ENCODE data around the gene USP17L20.
"Not testable (repeated sequence)": the region's sequence is repeated elsewhere in the genome, so short reads cannot be mapped to it uniquely, and the experiment has no call there.

The USP17L20 gene

GRCh38 chr4:9257824-9258223 is at the start of gene USP17L20:
USP17L20 (plus strand) TSS chr4:9258124; CDS start chr4:9258124, 0 bp downstream.
- not testable (repeated sequence) for DNase-seq (ENCODE audit: low spot score)

- not testable (repeated sequence) for DNase-seq (ENCODE audit: low spot score)
Observed at GRCh38 chr4:9210357-9210756, 47.6 kb upstream of the USP17L20 start, which contains the start of gene USP17L10. USP17L10 (plus strand) TSS chr4:9210657; CDS start chr4:9210657, 0 bp downstream.

- not testable (repeated sequence) for DNase-seq (ENCODE audit: low spot score)
Observed at GRCh38 chr4:9214701-9215100, 43.2 kb upstream of the USP17L20 start.

- DNase-seq (ENCODE audit: low spot score), result not testable (repeated sequence)
Observed at GRCh38 chr4:9215105-9215504, 42.8 kb upstream of the USP17L20 start, which contains the start of gene USP17L11. USP17L11 (plus strand) TSS chr4:9215405; CDS start chr4:9215405, 0 bp downstream.

- DNase-seq (ENCODE audit: low spot score), result not testable (repeated sequence)
Observed at GRCh38 chr4:9219852-9220251, 38.1 kb upstream of the USP17L20 start, which contains the start of gene USP17L12. USP17L12 (plus strand) TSS chr4:9220152; CDS start chr4:9220152, 0 bp downstream.

- DNase-seq (ENCODE audit: low spot score), result not testable (repeated sequence)
Observed at GRCh38 chr4:9224596-9224995, 33.3 kb upstream of the USP17L20 start, which contains the start of gene USP17L13. USP17L13 (plus strand) TSS chr4:9224896; CDS start chr4:9224896, 0 bp downstream.

- DNase-seq (ENCODE audit: low spot score), result not testable (repeated sequence)
Observed at GRCh38 chr4:9230249-9230648, 27.7 kb upstream of the USP17L20 start.

GRCh38 chr4:9234085-9234484 is 23.8 kb upstream of the USP17L20 start, which contains the start of gene USP17L15:
USP17L15 (plus strand) TSS chr4:9234385; CDS start chr4:9234385, 0 bp downstream.
- DNase-seq (ENCODE audit: low spot score), result not testable (repeated sequence)

- DNase-seq (ENCODE audit: low spot score), result not testable (repeated sequence)
Observed at GRCh38 chr4:9238461-9238860, 19.5 kb upstream of the USP17L20 start.

GRCh38 chr4:9243579-9243978 is 14.3 kb upstream of the USP17L20 start, which contains the start of gene USP17L17:
USP17L17 (plus strand) TSS chr4:9243879; CDS start chr4:9243879, 0 bp downstream.
- not testable (repeated sequence) for DNase-seq (ENCODE audit: low spot score)

- peak; percentile 0 for DNase-seq (ENCODE audit: low spot score)
Observed at GRCh38 chr4:9247953-9248680, 9.8 kb upstream of the USP17L20 start, which contains the start of gene USP17L18. USP17L18 (plus strand) TSS chr4:9248630; CDS start chr4:9248630, 0 bp downstream.

GRCh38 chr4:9253078-9253477 is 4.8 kb upstream of the USP17L20 start, which contains the start of gene USP17L19:
USP17L19 (plus strand) TSS chr4:9253378; CDS start chr4:9253378, 0 bp downstream.
- DNase-seq (ENCODE audit: low spot score), result not testable (repeated sequence)

- not testable (repeated sequence) for DNase-seq (ENCODE audit: low spot score)
Observed at GRCh38 chr4:9262572-9262971, 4.6 kb downstream of the USP17L20 start, which contains the start of gene USP17L21. USP17L21 (plus strand) TSS chr4:9262872; CDS start chr4:9262872, 0 bp downstream.

GRCh38 chr4:9267319-9267718 is 9.4 kb downstream of the USP17L20 start, which contains the start of gene USP17L22:
USP17L22 (plus strand) TSS chr4:9267619; CDS start chr4:9267619, 0 bp downstream.
- DNase-seq (ENCODE audit: low spot score), result not testable (repeated sequence)

GRCh38 chr4:9271719-9272118 is 13.8 kb downstream of the USP17L20 start:
- not testable (repeated sequence) for DNase-seq (ENCODE audit: low spot score)

Measured in pons (tissue), 1 donor.